DND-41 (cell line): ENCODE measurements around the gene TMEM106C.

Experiments used
- ATAC-seq: fragments of 200-7000 bp; cut with Tn5 transposase; 3 replicates; pipeline ENCODE4 v1.9.1; 2021; ENCODE audit warnings: low read depth; ENCODE audit not compliant: insufficient read depth
- DNase-seq: peaks from one replicate; pipeline ENCODE4 v3.0.0-alpha.2; 2020
- H2AFZ ChIP-seq: 2 replicates; pipeline ENCODE4 v1.6.0; 2012; ENCODE audit warnings: low read depth, low read length
- H3K27ac ChIP-seq: 2 replicates; pipeline ENCODE4 v1.5.1; 2012; ENCODE audit warnings: low read length, inconsistent platforms
- H3K27me3 ChIP-seq: fragments of 200-600 bp; sonication (generic); 2 replicates; pipeline ENCODE4 v1.6.0; 2012; ENCODE audit warnings: low read length, mild to moderate bottlenecking, inconsistent platforms; ENCODE audit not compliant: insufficient read depth, poor library complexity
- H3K36me3 ChIP-seq: 2 replicates; pipeline ENCODE4 v1.5.1; 2012; ENCODE audit warnings: low read length, inconsistent platforms; ENCODE audit not compliant: insufficient read depth
- H3K4me1 ChIP-seq: 2 replicates; pipeline ENCODE4 v1.5.1; 2012; ENCODE audit warnings: mild to moderate bottlenecking, low read length; ENCODE audit not compliant: insufficient read depth
- H3K4me2 ChIP-seq: 2 replicates; pipeline ENCODE4 v1.6.0; 2012; ENCODE audit warnings: mild to moderate bottlenecking, moderate library complexity, low read length, inconsistent platforms; ENCODE audit not compliant: insufficient read depth
- H3K4me3 ChIP-seq, 2 experiments: fragments of 200-600 bp in 1 of 2; shearing (Covaris generic) in 1 of 2; 2 replicates each; pipeline ENCODE4 v1.5.1; 2012 to 2016; ENCODE audit warnings: inconsistent platforms in 2 of 2, low read length in 2 of 2, mild to moderate bottlenecking in 2 of 2, low read depth in 1 of 2, moderate library complexity in 1 of 2
- H3K79me2 ChIP-seq: 2 replicates; pipeline ENCODE4 v1.6.0; 2012; ENCODE audit warnings: low read length, inconsistent platforms; ENCODE audit not compliant: insufficient read depth
- H3K9ac ChIP-seq: 2 replicates; pipeline ENCODE4 v1.6.0; 2012; ENCODE audit warnings: low read depth, mild to moderate bottlenecking, inconsistent platforms, low read length, moderate library complexity
- H3K9me3 ChIP-seq: 2 replicates; pipeline ENCODE4 v1.5.1; 2012; ENCODE audit warnings: low read length, moderate library complexity, mild to moderate bottlenecking, inconsistent platforms; ENCODE audit not compliant: insufficient read depth, severe bottlenecking
- H4K20me1 ChIP-seq: 2 replicates; pipeline ENCODE4 v1.6.0; 2012; ENCODE audit warnings: low read length; ENCODE audit not compliant: insufficient read depth
- CTCF ChIP-seq: IDR thresholded peaks from 2 replicates; pipeline ENCODE4 v1.5.1; 2012; ENCODE audit warnings: borderline replicate concordance, low read length, moderate library complexity, mild to moderate bottlenecking; ENCODE audit not compliant: poor library complexity, severe bottlenecking; ENCODE audit errors: extremely low read depth
- EZH2 ChIP-seq: IDR thresholded peaks from 3 replicates; pipeline ENCODE4 v1.6.1; 2012; ENCODE audit warnings: borderline replicate concordance, low read depth, mild to moderate bottlenecking, moderate library complexity, low read length, inconsistent platforms; ENCODE audit not compliant: severe bottlenecking

TMEM106C gene

GRCh38 chr12:47942614-47943225 is 20.7 kb upstream of the TMEM106C start:
- Histone ChIP-seq H4K20me1 (no peaks in the 10 kb centered on the region; the same call in 1 of the 2 replicates), H3K4me2 (no peak overlapping the region), H3K4me1 (peaks cover 3% of the 10 kb centered on the region; the same call in 1 of the 2 replicates), H3K27me3 (peaks cover 5% of the 10 kb centered on the region), H2AFZ (no peak overlapping the region), H3K36me3 (no peaks in the 10 kb centered on the region), H3K79me2 (no peaks in the 10 kb centered on the region), H3K9me3 (no peaks in the 10 kb centered on the region), H3K4me3 (no peak overlapping the region), H3K27ac (no peak overlapping the region), H3K9ac (no peak overlapping the region)
- ATAC-seq: no peak
- no peak for DNase-seq
- no peak for TF ChIP-seq EZH2
- no peak for TF ChIP-seq CTCF

GRCh38 chr12:47943623-47944340 is 19.6 kb upstream of the TMEM106C start:
- no peaks in the 10 kb centered on the region for H3K4me1 ChIP-seq
- no peak overlapping the region for H2AFZ ChIP-seq
- no peak overlapping the region for H3K9ac ChIP-seq
- H3K4me3 ChIP-seq: no peak overlapping the region
- no peaks in the 10 kb centered on the region for H3K36me3 ChIP-seq
- DNase-seq (no peak), ATAC-seq (no peak)
- H3K27me3 ChIP-seq: peaks cover under 1% of the 10 kb centered on the region
- H4K20me1 ChIP-seq: no peaks in the 10 kb centered on the region; the same call in 1 of the 2 replicates
- H3K4me2 ChIP-seq: no peak overlapping the region
- H3K9me3 ChIP-seq: no peaks in the 10 kb centered on the region
- H3K79me2 ChIP-seq: no peaks in the 10 kb centered on the region
- H3K27ac ChIP-seq: no peak overlapping the region
- no peak for TF ChIP-seq EZH2
- TF ChIP-seq CTCF: no peak

GRCh38 chr12:47944685-47945340 is 18.6 kb upstream of the TMEM106C start:
- no peak for ATAC-seq
- Histone ChIP-seq H3K27me3 (no peaks in the 10 kb centered on the region), H2AFZ (no peak overlapping the region), H3K4me1 (no peaks in the 10 kb centered on the region), H3K79me2 (no peaks in the 10 kb centered on the region), H3K27ac (no peak overlapping the region), H4K20me1 (no peaks in the 10 kb centered on the region; the same call in 1 of the 2 replicates), H3K9ac (no peak overlapping the region), H3K36me3 (no peaks in the 10 kb centered on the region), H3K4me3 (no peak overlapping the region), H3K4me2 (no peak overlapping the region), H3K9me3 (no peaks in the 10 kb centered on the region)
- no peak for DNase-seq
- TF ChIP-seq EZH2 (no peak), CTCF (no peak)
